ENCODE results near the gene WDR6.

WDR6 gene

GRCh38 chr3:49057268-49057667 is 50.1 kb downstream of the WDR6 start:
- H3K27me3 ChIP-seq (ENCODE audit: control insufficient read depth, insufficient read depth, low read length): no peaks in the 10 kb centered on the region
- TF ChIP-seq, protein P1, sequence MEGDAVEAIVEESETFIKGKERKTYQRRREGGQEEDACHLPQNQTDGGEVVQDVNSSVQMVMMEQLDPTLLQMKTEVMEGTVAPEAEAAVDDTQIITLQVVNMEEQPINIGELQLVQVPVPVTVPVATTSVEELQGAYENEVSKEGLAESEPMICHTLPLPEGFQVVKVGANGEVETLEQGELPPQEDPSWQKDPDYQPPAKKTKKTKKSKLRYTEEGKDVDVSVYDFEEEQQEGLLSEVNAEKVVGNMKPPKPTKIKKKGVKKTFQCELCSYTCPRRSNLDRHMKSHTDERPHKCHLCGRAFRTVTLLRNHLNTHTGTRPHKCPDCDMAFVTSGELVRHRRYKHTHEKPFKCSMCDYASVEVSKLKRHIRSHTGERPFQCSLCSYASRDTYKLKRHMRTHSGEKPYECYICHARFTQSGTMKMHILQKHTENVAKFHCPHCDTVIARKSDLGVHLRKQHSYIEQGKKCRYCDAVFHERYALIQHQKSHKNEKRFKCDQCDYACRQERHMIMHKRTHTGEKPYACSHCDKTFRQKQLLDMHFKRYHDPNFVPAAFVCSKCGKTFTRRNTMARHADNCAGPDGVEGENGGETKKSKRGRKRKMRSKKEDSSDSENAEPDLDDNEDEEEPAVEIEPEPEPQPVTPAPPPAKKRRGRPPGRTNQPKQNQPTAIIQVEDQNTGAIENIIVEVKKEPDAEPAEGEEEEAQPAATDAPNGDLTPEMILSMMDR (IDR thresholded peaks at IDR 0.05): no peak
- H3K27ac ChIP-seq: no peak overlapping the region
- no peaks in the 10 kb centered on the region for H3K4me1 ChIP-seq
- H2AFZ ChIP-seq: no peak overlapping the region
- H3K4me3 ChIP-seq (ENCODE audit: low read depth, low read length): no peak overlapping the region
- H3K79me2 ChIP-seq: peaks cover 29% of the 10 kb centered on the region
- H3K9ac ChIP-seq: no peak overlapping the region
- H3K4me2 ChIP-seq (ENCODE audit: low read length): no peak overlapping the region
- H3K9me3 ChIP-seq (ENCODE audit: control insufficient read depth, low read length): no peaks in the 10 kb centered on the region
- H3K36me3 ChIP-seq (ENCODE audit: control insufficient read depth, insufficient read depth, low read length): no peaks in the 10 kb centered on the region

GRCh38 chr3:49058011-49058410 is 50.8 kb downstream of the WDR6 start:
- no peaks in the 10 kb centered on the region for H3K9me3 ChIP-seq (ENCODE audit: control insufficient read depth, low read length)
- H3K27ac ChIP-seq: no peak overlapping the region
- H3K4me1 ChIP-seq: no peaks in the 10 kb centered on the region
- H3K9ac ChIP-seq: no peak overlapping the region
- TF ChIP-seq, protein P1 (IDR thresholded peaks at IDR 0.05): no peak
- H3K27me3 ChIP-seq (ENCODE audit: control insufficient read depth, insufficient read depth, low read length): no peaks in the 10 kb centered on the region
- H3K4me2 ChIP-seq (ENCODE audit: low read length): no peak overlapping the region
- H3K79me2 ChIP-seq: peaks cover 35% of the 10 kb centered on the region
- H3K4me3 ChIP-seq (ENCODE audit: low read depth, low read length): no peak overlapping the region
- no peaks in the 10 kb centered on the region for H3K36me3 ChIP-seq (ENCODE audit: control insufficient read depth, insufficient read depth, low read length)
- H2AFZ ChIP-seq: no peak overlapping the region
